Endothelial cell of umbilical vein (primary cell): ENCODE data around the gene ASPM. TPM values are rescaled to one million over a fixed set of nuclear protein-coding genes. Genes with fewer than 3 reads are reported as not detected.

Experiments
- BruUV-seq: library from RNA; stranded (reverse); fragments of 400-500 nt; replicated peaks from 2 replicates; lab custom pipeline; 2021; lab: Mats Ljungman, UMichigan
- CTCF ChIA-PET: fragments of 300-600, 350-600 bp; sonication (Branson Sonifier 250); formaldehyde crosslinking; loops from one replicate; lab custom pipeline; 2021; ENCODE audit warnings: antibody characterized with exemption, inconsistent platforms; lab: Charles Lee
- POLR2A ChIA-PET: fragments of 300-600, 350-600 bp; sonication (Branson Sonifier 250); formaldehyde crosslinking; loops from one replicate; lab custom pipeline; 2021; ENCODE audit warnings: antibody characterized with exemption, inconsistent platforms; lab: Charles Lee
- DNase-seq: peaks from one replicate; pipeline ENCODE4 v3.0.0-alpha.2; 2011; ENCODE audit warnings: low read depth, low spot score
- FAIRE-seq: peaks from 2 replicates; lab custom pipeline; 2011; peaks lifted over from hg19 to GRCh38; lab: Jason Lieb, UNC
- H2AFZ ChIP-seq: 2 replicates; pipeline ENCODE4 v1.6.0; 2012; ENCODE audit warnings: low read depth, low read length, control low read depth, inconsistent platforms
- H3K27ac ChIP-seq: 2 replicates; pipeline ENCODE4 v1.5.1; 2011; ENCODE audit warnings: low read depth, mild to moderate bottlenecking, control low read depth, low read length, moderate library complexity; ENCODE audit not compliant: insufficient read depth
- H3K27me3 ChIP-seq, 2 experiments: 2 replicates each; pipeline versions ENCODE4 v1.6.0 to v1.6.1; 2011; ENCODE audit warnings: low read length in 2 of 2, mixed read lengths in 1 of 2; ENCODE audit not compliant: control insufficient read depth in 2 of 2, insufficient read depth in 2 of 2
- H3K36me3 ChIP-seq, 2 experiments: 2 replicates in 1 of 2; 3 replicates in 1 of 2; pipeline ENCODE4 v1.5.1; 2011; ENCODE audit warnings: low read length in 2 of 2, mild to moderate bottlenecking in 1 of 2, moderate library complexity in 1 of 2; ENCODE audit not compliant: control insufficient read depth in 2 of 2, insufficient read depth in 2 of 2; ENCODE audit errors: extremely low read depth in 1 of 2
- H3K4me1 ChIP-seq: 3 replicates; pipeline ENCODE4 v1.5.1; 2011; ENCODE audit warnings: mild to moderate bottlenecking, low read length; ENCODE audit not compliant: control insufficient read depth, insufficient read depth; ENCODE audit errors: extremely low read depth
- H3K4me2 ChIP-seq: 2 replicates; pipeline ENCODE4 v1.6.1; 2011; ENCODE audit warnings: low read length, control low read depth, mixed read lengths; ENCODE audit not compliant: insufficient read depth
- H3K4me3 ChIP-seq, 3 experiments: fragments of 200-600 bp in 1 of 3; sonication (generic), shearing (Covaris generic) in 1 of 3; replicated peaks in 1 of 3; 2 replicates each; pipeline ENCODE4 v1.5.1; 2011 to 2016; ENCODE audit warnings: control low read depth in 3 of 3, low read length in 3 of 3, mild to moderate bottlenecking in 2 of 3, inconsistent platforms in 1 of 3, low read depth in 1 of 3, moderate library complexity in 1 of 3; ENCODE audit not compliant: insufficient read depth in 1 of 3
- H3K79me2 ChIP-seq: 2 replicates; pipeline ENCODE4 v1.6.0; 2012; ENCODE audit warnings: low read length, inconsistent platforms; ENCODE audit not compliant: control insufficient read depth, insufficient read depth
- H3K9ac ChIP-seq: replicated peaks from 2 replicates; pipeline ENCODE3; 2011; ENCODE audit warnings: low read length, control low read depth; ENCODE audit not compliant: insufficient read depth; ENCODE audit errors: extremely low read depth
- H3K9me1 ChIP-seq: replicated peaks from 3 replicates; pipeline ENCODE4 v1.6.0; 2011; ENCODE audit warnings: mild to moderate bottlenecking, low read length; ENCODE audit not compliant: control insufficient read depth, insufficient read depth; ENCODE audit errors: extremely low read depth
- H3K9me3 ChIP-seq: replicated peaks from 2 replicates; pipeline ENCODE4 v1.5.1; 2012; ENCODE audit warnings: low read length, inconsistent platforms; ENCODE audit not compliant: control insufficient read depth, insufficient read depth
- H4K20me1 ChIP-seq: replicated peaks from 2 replicates; pipeline ENCODE3; 2011; ENCODE audit warnings: mild to moderate bottlenecking, low read length; ENCODE audit not compliant: control insufficient read depth, insufficient read depth; ENCODE audit errors: extremely low read depth
- CTCF ChIP-seq, 2 donors: IDR thresholded peaks; 1 replicate in 1 of 2; 2 replicates in 1 of 2; pipeline ENCODE4 v1.5.1; 2011; ENCODE audit warnings: low read length in 2 of 2, mild to moderate bottlenecking in 2 of 2, moderate library complexity in 2 of 2, control low read depth in 1 of 2, inconsistent platforms in 1 of 2, low read depth in 1 of 2; ENCODE audit not compliant: insufficient read depth in 1 of 2; ENCODE audit errors: extremely low read depth in 1 of 2
- EZH2 ChIP-seq: IDR thresholded peaks from 2 replicates; pipeline ENCODE4 v1.6.1; 2012; ENCODE audit warnings: borderline replicate concordance, low read depth, mild to moderate bottlenecking, moderate library complexity, low read length, inconsistent platforms; ENCODE audit not compliant: severe bottlenecking
- FOS ChIP-seq: IDR thresholded peaks from 2 replicates; pipeline ENCODE4 v1.6.1; 2011; ENCODE audit warnings: mild to moderate bottlenecking, low read length, moderate library complexity, borderline replicate concordance; ENCODE audit not compliant: insufficient read depth
- GATA2 ChIP-seq: IDR thresholded peaks from 2 replicates; pipeline ENCODE4 v1.7.0; 2011; ENCODE audit warnings: low read depth, mild to moderate bottlenecking, moderate library complexity, mixed read lengths, low read length; ENCODE audit not compliant: insufficient read length, insufficient read depth
- JUN ChIP-seq: IDR thresholded peaks from 2 replicates; pipeline ENCODE4 v1.6.1; 2011; ENCODE audit warnings: borderline replicate concordance, low read depth; ENCODE audit not compliant: insufficient read length, insufficient read depth
- MAX ChIP-seq: IDR thresholded peaks from 2 replicates; pipeline ENCODE4 v1.6.1; 2011; ENCODE audit not compliant: insufficient read depth, insufficient read length
- MYC ChIP-seq: IDR thresholded peaks from one replicate; pipeline ENCODE4 v1.6.1; 2011; ENCODE audit warnings: mild to moderate bottlenecking, low read depth, low read length
- POLR2A ChIP-seq: IDR thresholded peaks from 2 replicates; pipeline ENCODE4 v1.6.1; 2012; ENCODE audit warnings: low read depth, mild to moderate bottlenecking, control low read depth, low read length
- POLR2AphosphoS5 ChIP-seq: IDR thresholded peaks from 2 replicates; pipeline ENCODE4 v1.6.1; 2012; ENCODE audit warnings: low read depth, mild to moderate bottlenecking, control low read depth, low read length, moderate library complexity; ENCODE audit not compliant: insufficient read depth
- dilution Hi-C: fragments of 300-500 bp; cut with MboI; formaldehyde crosslinking; loops from one replicate; pipeline ENCODE4 v1.15.0; 2019; ENCODE audit warnings: low sequenced_read_pairs; ENCODE audit not compliant: extremely low pct_ligation_motif_present
- intact Hi-C: fragments of 100-400 bp; cut with micrococcal nuclease; formaldehyde crosslinking; loops from one replicate; pipeline ENCODE4 v1.10.0; 2022
- polyA plus RNA-seq, 4 experiments: library from polyadenylated mRNA; depleted of rRNA in 3 of 4; stranded (reverse) in 3 of 4; unstranded in 1 of 4; fragments of >200 nt; gene quantifications; 2 replicates each; pipeline versions ENCODE4 v1.2.1 to v1.2.3, GENCODE V29; 2011 to 2012; ENCODE audit warnings: missing spikeins in 1 of 4
- total RNA-seq: library from RNA; stranded (reverse); gene quantifications from 2 replicates; pipeline ENCODE4 v1.2.3, GENCODE V29; 2021

Gene ASPM
- total and polyA plus RNA-seq, 2 donors (not counting 3 experiments of a cell fraction or from before 2014, with no cell fraction given) = 5.3 to 55.1 TPM

- H3K4me2 ChIP-seq = no peak overlapping the region
- POLR2A ChIA-PET = no interaction called here
- BruUV-seq = no TSS peak
- FAIRE-seq (no peak), DNase-seq (no peak)
- no peak overlapping the region for H3K27ac ChIP-seq
- no peak for TF ChIP-seq EZH2
- no peak for TF ChIP-seq GATA2
- no peak for TF ChIP-seq JUN
- no peak for TF ChIP-seq POLR2AphosphoS5
- no peak for TF ChIP-seq MAX
- intact Hi-C loops (loop anchor here (10.0 kb wide), 1 partner anchor 406 kb away; no protein-coding TSS in a partner anchor), dilution Hi-C loops (no loop called here)
- H3K27me3 ChIP-seq = no peaks in the 10 kb centered on the region
- H2AFZ ChIP-seq = no peak overlapping the region
- no peaks in the 10 kb centered on the region for H3K9me1 ChIP-seq
- H3K9me3 ChIP-seq = no peaks in the 10 kb centered on the region
- H3K36me3 ChIP-seq = no peaks in the 10 kb centered on the region
- H3K79me2 ChIP-seq = peaks cover 9% of the 10 kb centered on the region
- no peak overlapping the region for H3K4me3 ChIP-seq
- no peaks in the 10 kb centered on the region for H3K4me1 ChIP-seq
- CTCF ChIA-PET = no interaction called here
- no peak overlapping the region for H3K9ac ChIP-seq
- H4K20me1 ChIP-seq = no peaks in the 10 kb centered on the region
Observed at GRCh38 chr1:197150336-197151005, 4.0 kb upstream of the ASPM start.

GRCh38 chr1:197149340-197149739 lies 2.9 kb upstream of the ASPM start:
- intact Hi-C loops = loop anchor here (5.0 kb wide), 1 partner anchor 763 kb away; no protein-coding TSS in a partner anchor
- no peak overlapping the region for H3K27ac ChIP-seq
- POLR2A ChIA-PET = no interaction called here

More at GRCh38 chr1:197149340-197149739, 2.9 kb upstream of the ASPM start:
- FAIRE-seq (no peak), DNase-seq (no peak)
- Histone ChIP-seq H3K9me1 (no peaks in the 10 kb centered on the region), H3K4me3 (no peak overlapping the region), H3K4me1 (peaks cover 3% of the 10 kb centered on the region), H3K27me3 (no peaks in the 10 kb centered on the region), H3K79me2 (peaks cover 20% of the 10 kb centered on the region), H2AFZ (no peak overlapping the region), H3K4me2 (no peak overlapping the region), H3K9ac (no peak overlapping the region), H4K20me1 (no peaks in the 10 kb centered on the region), H3K36me3 (no peaks in the 10 kb centered on the region), H3K9me3 (no peaks in the 10 kb centered on the region)
- dilution Hi-C loops = no loop called here
- CTCF ChIA-PET = no interaction called here
- BruUV-seq = no TSS peak
- TF ChIP-seq MYC (no peak), FOS (no peak), JUN (no peak), POLR2A (no peak), MAX (no peak), GATA2 (no peak), CTCF (IDR thresholded peaks at IDR 0.05; ENCODE audit: extremely low read depth in 1 of 2, insufficient read depth in 1 of 2, low read depth in 1 of 2, low read length in 2 of 2) (no peak), POLR2AphosphoS5 (no peak), EZH2 (no peak)
